Mesothelial cell of epicardium (in vitro differentiated cells): ENCODE measurements around the gene FBXL14. TPM values are rescaled to one million over a fixed set of nuclear protein-coding genes. Genes with fewer than 3 reads are reported as not detected.

Source experiments
- DNase-seq, 2 experiments: peaks; one replicate each; pipeline ENCODE4 v3.0.0; 2021; ENCODE audit warnings: low spot score in 2 of 2; ENCODE audit not compliant: unreplicated experiment in 2 of 2
- H3K27ac Mint-ChIP-seq: 2 replicates; pipeline ENCODE4 v1.8.0; 2021; ENCODE audit warnings: mixed read lengths
- H3K27me3 Mint-ChIP-seq: 2 replicates; pipeline ENCODE4 v1.8.0; 2021; ENCODE audit warnings: low read depth, mixed read lengths
- H3K36me3 Mint-ChIP-seq: 2 replicates; pipeline ENCODE4 v1.8.0; 2021; ENCODE audit warnings: mixed read lengths
- H3K4me1 Mint-ChIP-seq: 2 replicates; pipeline ENCODE4 v1.8.0; 2021; ENCODE audit warnings: mixed read lengths
- H3K4me3 Mint-ChIP-seq: 2 replicates; pipeline ENCODE4 v1.8.0; 2021; ENCODE audit warnings: mild to moderate bottlenecking, moderate library complexity, mixed read lengths
- H3K9me3 Mint-ChIP-seq: 2 replicates; pipeline ENCODE4 v1.8.0; 2021; ENCODE audit warnings: mixed read lengths
- total RNA-seq: library from RNA; stranded (reverse); gene quantifications from 3 replicates; pipeline ENCODE4 v1.2.1, GENCODE V29; 2021
- TF ChIP-seq, protein P1 (sequence below): fragments of 200-600 bp; sonication (generic); IDR thresholded peaks from one replicate; pipeline ENCODE4 v1.5.0; 2021; ENCODE audit warnings: antibody characterized with exemption; ENCODE audit not compliant: unreplicated experiment

The FBXL14 gene
- total RNA-seq, 1 donor from 2014 or later, result 14.8 TPM

DNA sequence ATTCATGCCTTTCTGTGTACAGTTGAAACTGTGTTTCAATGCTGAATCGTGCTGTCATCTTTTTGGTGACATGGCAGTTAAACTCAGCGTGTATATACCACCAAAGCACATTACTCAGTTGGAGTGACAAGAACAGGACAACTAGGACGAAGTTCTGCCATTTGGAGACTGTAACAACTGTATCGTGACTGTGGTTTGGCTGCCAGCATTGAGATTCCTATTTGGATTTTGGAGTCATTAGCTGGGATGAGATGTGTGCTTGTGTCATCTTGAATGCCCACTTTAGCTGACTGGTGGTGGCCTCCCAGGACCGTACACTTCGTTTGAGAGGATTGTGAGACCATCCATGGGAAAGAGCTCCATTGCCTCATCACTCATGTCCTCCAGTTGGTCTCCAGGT, 42.9 kb downstream of the FBXL14 start:
- no peaks in the 10 kb centered on the region for H3K4me1 Mint-ChIP-seq
- peaks cover 4% of the 10 kb centered on the region for H3K36me3 Mint-ChIP-seq
- TF ChIP-seq, protein P1, sequence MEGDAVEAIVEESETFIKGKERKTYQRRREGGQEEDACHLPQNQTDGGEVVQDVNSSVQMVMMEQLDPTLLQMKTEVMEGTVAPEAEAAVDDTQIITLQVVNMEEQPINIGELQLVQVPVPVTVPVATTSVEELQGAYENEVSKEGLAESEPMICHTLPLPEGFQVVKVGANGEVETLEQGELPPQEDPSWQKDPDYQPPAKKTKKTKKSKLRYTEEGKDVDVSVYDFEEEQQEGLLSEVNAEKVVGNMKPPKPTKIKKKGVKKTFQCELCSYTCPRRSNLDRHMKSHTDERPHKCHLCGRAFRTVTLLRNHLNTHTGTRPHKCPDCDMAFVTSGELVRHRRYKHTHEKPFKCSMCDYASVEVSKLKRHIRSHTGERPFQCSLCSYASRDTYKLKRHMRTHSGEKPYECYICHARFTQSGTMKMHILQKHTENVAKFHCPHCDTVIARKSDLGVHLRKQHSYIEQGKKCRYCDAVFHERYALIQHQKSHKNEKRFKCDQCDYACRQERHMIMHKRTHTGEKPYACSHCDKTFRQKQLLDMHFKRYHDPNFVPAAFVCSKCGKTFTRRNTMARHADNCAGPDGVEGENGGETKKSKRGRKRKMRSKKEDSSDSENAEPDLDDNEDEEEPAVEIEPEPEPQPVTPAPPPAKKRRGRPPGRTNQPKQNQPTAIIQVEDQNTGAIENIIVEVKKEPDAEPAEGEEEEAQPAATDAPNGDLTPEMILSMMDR, result no peak
- H3K27me3 Mint-ChIP-seq, result peaks cover 10% of the 10 kb centered on the region
- peaks cover 4% of the 10 kb centered on the region for H3K9me3 Mint-ChIP-seq
- H3K27ac Mint-ChIP-seq, result no peak overlapping the region
- no peak for DNase-seq
- no peak overlapping the region for H3K4me3 Mint-ChIP-seq

DNA sequence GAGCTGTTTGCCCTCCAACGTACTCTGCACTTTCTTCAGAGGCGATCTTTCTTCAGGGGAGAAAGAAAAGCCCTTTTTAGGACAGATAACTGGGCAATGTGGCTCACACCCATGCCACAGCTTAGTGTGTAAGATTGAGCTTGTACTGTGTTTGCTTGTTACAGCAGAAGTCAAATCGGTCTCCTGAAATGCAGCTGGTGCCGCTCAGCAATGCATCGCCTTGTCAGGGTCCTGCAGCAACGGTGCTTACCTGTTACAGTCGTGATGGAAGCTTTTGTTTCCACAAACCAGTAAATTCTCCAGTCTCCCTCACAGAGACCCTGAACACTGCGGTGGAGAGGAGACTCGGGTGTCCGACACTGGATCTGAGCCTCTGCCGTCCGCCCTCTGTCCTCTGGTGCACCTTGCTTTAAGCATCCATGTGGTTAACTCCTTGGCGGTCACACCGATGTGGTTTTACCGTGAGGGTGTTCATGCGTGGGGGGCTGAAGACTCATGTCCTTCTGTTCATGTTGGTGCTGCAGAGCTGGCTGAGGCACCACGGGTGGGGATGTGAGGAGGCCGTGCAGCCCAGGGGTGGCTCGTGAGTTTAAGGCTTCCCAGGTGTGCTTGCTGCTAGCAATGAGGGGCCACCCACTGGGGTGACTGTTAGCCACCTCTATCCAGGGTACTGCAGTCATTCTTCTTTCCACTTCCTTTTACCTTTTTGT, 47.3 kb downstream of the FBXL14 start:
- Mint-ChIP-seq H3K9me3 (peaks cover 16% of the 10 kb centered on the region), H3K27me3 (peaks cover 6% of the 10 kb centered on the region), H3K27ac (no peak overlapping the region), H3K36me3 (peaks cover 13% of the 10 kb centered on the region), H3K4me1 (no peaks in the 10 kb centered on the region), H3K4me3 (no peak overlapping the region)
- TF ChIP-seq, protein P1, result no peak
- no peak for DNase-seq

DNA sequence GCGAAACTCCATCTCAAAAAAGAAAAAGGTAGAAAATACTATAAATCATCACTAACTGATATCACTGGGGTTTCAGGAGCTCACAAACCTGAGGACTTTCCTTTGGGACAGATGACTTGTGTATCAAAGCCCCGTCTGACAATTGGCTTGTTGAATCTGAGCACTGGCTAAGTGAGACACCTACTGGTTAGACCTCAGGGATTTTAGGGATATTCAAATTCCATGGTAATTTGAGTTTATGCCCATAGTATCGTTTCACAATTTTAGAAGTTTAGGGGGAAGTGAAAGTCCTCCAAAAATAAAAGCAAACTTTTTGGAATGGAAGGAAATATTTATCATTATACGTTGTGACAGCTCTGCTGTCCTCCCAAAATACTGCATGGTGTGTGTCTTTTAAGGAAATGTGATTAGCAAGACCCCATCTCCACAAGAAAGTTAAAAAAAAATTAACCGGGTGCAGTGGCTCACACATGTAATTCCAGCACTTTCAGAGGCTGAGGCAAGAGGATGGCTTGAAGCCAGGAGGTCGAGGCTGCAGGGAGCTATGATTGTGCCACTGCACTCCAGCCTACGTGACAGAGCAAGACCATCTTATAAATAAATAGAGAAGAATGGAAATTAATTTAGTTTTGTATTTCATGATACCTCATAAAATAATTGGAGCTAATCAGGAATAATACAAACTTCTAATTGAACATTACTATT, 49.2 kb downstream of the FBXL14 start:
- H3K4me3 Mint-ChIP-seq, result no peak overlapping the region
- H3K36me3 Mint-ChIP-seq, result peaks cover 13% of the 10 kb centered on the region
- no peak overlapping the region for H3K27ac Mint-ChIP-seq
- H3K4me1 Mint-ChIP-seq, result no peaks in the 10 kb centered on the region
- H3K27me3 Mint-ChIP-seq, result peaks cover 6% of the 10 kb centered on the region
- peaks cover 16% of the 10 kb centered on the region for H3K9me3 Mint-ChIP-seq
- DNase-seq, result no peak
- TF ChIP-seq, protein P1, result no peak

DNA sequence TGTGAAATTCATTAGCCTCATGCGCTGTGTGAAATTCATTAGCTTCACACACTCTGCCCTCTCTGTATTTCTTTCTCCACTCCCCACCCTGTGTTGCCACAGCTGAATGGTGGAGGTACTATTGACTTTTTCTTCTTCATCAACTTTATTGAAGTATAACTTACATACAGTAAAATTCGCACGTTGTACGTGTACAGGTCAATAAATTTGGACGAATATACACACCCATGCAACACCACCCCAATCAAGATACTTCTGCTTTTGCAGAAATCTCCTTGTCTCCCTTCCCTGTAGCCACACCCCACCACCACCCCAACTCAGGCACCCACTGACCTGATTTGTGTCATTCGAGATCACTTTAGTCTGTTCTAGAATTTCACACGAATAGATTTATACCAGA, 51.8 kb downstream of the FBXL14 start:
- H3K4me3 Mint-ChIP-seq, result no peak overlapping the region
- peaks cover 12% of the 10 kb centered on the region for H3K9me3 Mint-ChIP-seq
- H3K27me3 Mint-ChIP-seq, result peaks cover 20% of the 10 kb centered on the region
- H3K4me1 Mint-ChIP-seq, result no peaks in the 10 kb centered on the region
- no peak overlapping the region for H3K27ac Mint-ChIP-seq
- TF ChIP-seq, protein P1, result no peak
- peaks cover 9% of the 10 kb centered on the region for H3K36me3 Mint-ChIP-seq
- no peak for DNase-seq

DNA sequence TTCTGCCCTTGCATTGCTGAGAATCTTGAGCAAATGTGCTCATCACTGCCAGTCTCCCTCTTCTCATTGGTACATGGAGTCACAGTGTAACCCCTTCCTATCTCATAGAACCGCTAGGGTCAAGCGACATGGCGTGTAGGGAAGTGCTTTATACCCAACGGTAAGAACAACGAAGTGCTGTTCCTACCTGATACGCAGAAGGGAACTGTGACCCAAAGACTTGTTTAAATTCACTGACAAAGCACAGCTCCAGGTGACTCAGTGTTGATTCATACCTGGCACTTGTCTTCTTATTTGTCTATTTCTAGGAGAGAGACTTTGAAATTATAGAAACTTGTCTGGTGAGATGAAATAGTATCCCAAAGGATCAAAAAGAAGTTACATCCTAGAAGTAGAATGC, 53.7 kb downstream of the FBXL14 start:
- Mint-ChIP-seq H3K36me3 (peaks cover 9% of the 10 kb centered on the region), H3K4me1 (no peaks in the 10 kb centered on the region), H3K27ac (no peak overlapping the region), H3K27me3 (peaks cover 22% of the 10 kb centered on the region), H3K9me3 (peaks cover 12% of the 10 kb centered on the region), H3K4me3 (no peak overlapping the region)
- no peak for DNase-seq
- TF ChIP-seq, protein P1, result no peak
